Measurements from ENCODE around the gene C22orf31. TPM values are rescaled to one million over a fixed set of nuclear protein-coding genes. Genes with fewer than 3 reads are reported as not detected.

C22orf31 gene
- total and polyA plus RNA-seq, 2 experiments from 2014 or later = 0.36 TPM; not detected in 1

DNA sequence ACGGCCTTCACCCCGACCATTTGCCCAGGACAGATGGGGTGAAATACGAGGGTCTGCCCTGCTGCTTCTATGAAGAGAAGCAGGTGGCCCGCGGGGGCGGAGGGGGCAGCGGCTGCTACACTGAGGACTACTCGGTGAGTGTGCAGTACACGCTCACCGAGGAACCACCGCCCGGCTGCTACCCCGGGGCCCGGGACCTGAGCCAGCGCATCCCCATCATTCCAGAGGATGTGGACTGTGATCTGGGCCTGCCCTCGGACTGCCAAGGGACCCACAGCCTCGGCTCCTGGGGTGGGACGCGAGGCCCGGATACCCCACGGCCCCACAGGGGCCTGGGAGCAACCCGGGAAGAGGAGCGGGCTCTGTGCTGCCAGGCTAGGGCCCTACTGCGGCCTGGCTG lies 11.2 kb downstream of the C22orf31 start (continued):
- TF ChIP-seq, protein P1, sequence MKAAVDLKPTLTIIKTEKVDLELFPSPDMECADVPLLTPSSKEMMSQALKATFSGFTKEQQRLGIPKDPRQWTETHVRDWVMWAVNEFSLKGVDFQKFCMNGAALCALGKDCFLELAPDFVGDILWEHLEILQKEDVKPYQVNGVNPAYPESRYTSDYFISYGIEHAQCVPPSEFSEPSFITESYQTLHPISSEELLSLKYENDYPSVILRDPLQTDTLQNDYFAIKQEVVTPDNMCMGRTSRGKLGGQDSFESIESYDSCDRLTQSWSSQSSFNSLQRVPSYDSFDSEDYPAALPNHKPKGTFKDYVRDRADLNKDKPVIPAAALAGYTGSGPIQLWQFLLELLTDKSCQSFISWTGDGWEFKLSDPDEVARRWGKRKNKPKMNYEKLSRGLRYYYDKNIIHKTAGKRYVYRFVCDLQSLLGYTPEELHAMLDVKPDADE (IDR thresholded peaks at IDR 0.05) = no peak
- TF ChIP-seq ZNF462 (CRISPR knock-in tag; IDR thresholded peaks at IDR 0.05) = no peak
- no peak for TF ChIP-seq EZH2phosphoT487 (IDR thresholded peaks at IDR 0.05; ENCODE audit: unreplicated experiment)
- TF ChIP-seq POLR2AphosphoS5 (IDR thresholded peaks at IDR 0.05; ENCODE audit: low read depth) = no peak
- no peak for TF ChIP-seq EZH2 (IDR thresholded peaks at IDR 0.05; ENCODE audit: low read depth, unreplicated experiment)
- no peak for TF ChIP-seq STAT1 (IDR thresholded peaks at IDR 0.05; ENCODE audit: unreplicated experiment)

DNA sequence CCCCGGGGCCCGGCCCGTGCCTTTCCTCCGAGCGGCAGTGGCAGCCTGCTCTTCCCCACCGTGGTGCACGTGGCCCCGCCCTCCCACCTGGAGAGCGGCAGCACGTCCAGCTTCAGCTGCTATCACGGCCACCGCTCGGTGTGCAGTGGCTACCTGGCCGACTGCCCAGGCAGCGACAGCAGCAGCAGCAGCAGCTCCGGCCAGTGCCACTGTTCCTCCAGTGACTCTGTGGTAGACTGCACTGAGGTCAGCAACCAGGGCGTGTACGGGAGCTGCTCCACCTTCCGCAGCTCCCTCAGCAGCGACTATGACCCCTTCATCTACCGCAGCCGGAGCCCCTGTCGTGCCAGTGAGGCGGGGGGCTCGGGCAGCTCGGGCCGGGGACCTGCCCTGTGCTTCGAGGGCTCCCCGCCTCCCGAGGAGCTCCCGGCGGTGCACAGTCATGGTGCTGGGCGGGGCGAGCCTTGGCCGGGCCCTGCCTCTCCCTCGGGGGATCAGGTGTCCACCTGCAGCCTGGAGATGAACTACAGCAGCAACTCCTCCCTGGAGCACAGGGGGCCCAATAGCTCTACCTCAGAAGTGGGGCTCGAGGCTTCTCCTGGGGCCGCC lies 11.9 kb downstream of the C22orf31 start:
- Mint-ChIP-seq H3K36me3 (ENCODE audit: low read depth) (peaks cover 49% of the 10 kb centered on the region), H3K27ac (no peak overlapping the region), H3K4me3 (no peak overlapping the region), H3K4me1 (peaks cover 22% of the 10 kb centered on the region), H3K27me3 (ENCODE audit: insufficient read depth, low read depth, poor library complexity) (peaks cover 23% of the 10 kb centered on the region), H3K9me3 (no peaks in the 10 kb centered on the region)
- peak; percentile 36 for ATAC-seq
- no peaks in the 10 kb centered on the region for H3K9me2 ChIP-seq (ENCODE audit: insufficient read depth)
- H2AFZ ChIP-seq = no peak overlapping the region
- no peaks in the 10 kb centered on the region for H3K79me2 ChIP-seq (replicated peaks; ENCODE audit: insufficient read depth)
- H3K27me3 ChIP-seq (ENCODE audit: insufficient read depth) = no peaks in the 10 kb centered on the region
- H3K4me3 ChIP-seq = no peak overlapping the region
- no peak overlapping the region for H3K27ac ChIP-seq (ENCODE audit: low read depth)
- DNase-seq (ENCODE audit: low spot score) = no peak
- H4K20me1 ChIP-seq (replicated peaks; ENCODE audit: insufficient read depth) = no peaks in the 10 kb centered on the region
- peaks cover 8% of the 10 kb centered on the region; the same call in 1 of the 2 replicates for H3F3A ChIP-seq (replicated peaks; ENCODE audit: low read depth)
- peaks cover 14% of the 10 kb centered on the region; the same call in 1 of the 2 replicates for H3K36me3 ChIP-seq (ENCODE audit: insufficient read depth)
- H3K4me2 ChIP-seq = no peak overlapping the region
- peaks cover 20% of the 10 kb centered on the region for H3K4me1 ChIP-seq (ENCODE audit: insufficient read depth)
- TF ChIP-seq, protein P1 (IDR thresholded peaks at IDR 0.05) = no peak
- no peak for TF ChIP-seq ZNF114 (CRISPR knock-in tag; IDR thresholded peaks at IDR 0.05)
- no peak for TF ChIP-seq ZNF331 (CRISPR knock-in tag; IDR thresholded peaks at IDR 0.05; ENCODE audit: low read depth)
- no peak for TF ChIP-seq EZH2 (IDR thresholded peaks at IDR 0.05; ENCODE audit: low read depth, unreplicated experiment)
